Measurements from ENCODE around the gene INCENP. TPM values are rescaled to one million over a fixed set of nuclear protein-coding genes. Genes with fewer than 3 reads are reported as not detected.

INCENP gene
- total RNA-seq, 4 donors from 2014 or later, result 7.7 to 28.8 (median 13.0) TPM

- H3K4me1 ChIP-seq, result peaks cover 0 to 5% (median 0%) of the 10 kb centered on the region in 4 donors
- H3K4me3 ChIP-seq, result no peak overlapping the region
- H3K9me3 ChIP-seq, result no peaks in the 10 kb centered on the region
- H3K27me3 ChIP-seq, result no peaks in the 10 kb centered on the region
- peaks cover 4 to 94% (median 4%) of the 10 kb centered on the region in 3 donors for H3K36me3 ChIP-seq
- 82 to 90% methylated on average over 22 of the region's 22 CpGs for WGBS, 2 donors
- no peak for DNase-seq (ENCODE audit: low spot score in 2 of 2)
- TF ChIP-seq EP300 (IDR thresholded peaks at IDR 0.05) (no peak), POLR2A (IDR thresholded peaks at IDR 0.05) (no peak), CTCF (IDR thresholded peaks at IDR 0.05) (no peak)
- H3K27ac ChIP-seq, result no peak overlapping the region
These were observed 17.6 kb downstream of the INCENP start for GRCh38 chr11:62141111-62142042.

DNA sequence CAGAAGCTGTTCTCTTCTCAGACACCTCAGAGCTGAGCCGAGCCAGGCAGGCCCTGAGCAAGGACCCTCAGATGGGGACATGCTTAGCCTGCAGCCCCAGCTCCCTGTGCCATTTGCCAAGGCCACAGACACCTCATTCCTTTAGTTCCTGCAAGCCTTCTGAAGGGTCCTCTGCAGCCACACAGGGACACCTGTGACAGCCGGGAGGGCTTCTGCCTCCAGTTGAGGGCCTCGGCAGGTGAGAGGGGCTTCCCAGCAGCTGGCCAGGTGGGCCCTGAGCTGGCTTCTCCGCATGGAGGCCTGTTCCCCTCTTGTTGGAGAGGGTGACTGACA, 18.2 kb downstream of the INCENP start:
- no peaks in the 10 kb centered on the region for H3K27me3 ChIP-seq
- H3K27ac ChIP-seq, result no peak overlapping the region
- no peaks in the 10 kb centered on the region for H3K9me3 ChIP-seq
- no peak for DNase-seq (ENCODE audit: low spot score in 2 of 2)
- 93% methylated on average over 2 to 4 of the region's 4 CpGs for WGBS, 2 donors
- H3K4me3 ChIP-seq, result no peak overlapping the region
- peaks cover 4 to 98% (median 4%) of the 10 kb centered on the region in 3 donors for H3K36me3 ChIP-seq
- H3K4me1 ChIP-seq, result peaks cover 0 to 5% (median 0%) of the 10 kb centered on the region in 4 donors
- TF ChIP-seq EP300 (IDR thresholded peaks at IDR 0.05), result no peak
- no peak for TF ChIP-seq POLR2A (IDR thresholded peaks at IDR 0.05)
- no peak for TF ChIP-seq CTCF (IDR thresholded peaks at IDR 0.05)

DNA sequence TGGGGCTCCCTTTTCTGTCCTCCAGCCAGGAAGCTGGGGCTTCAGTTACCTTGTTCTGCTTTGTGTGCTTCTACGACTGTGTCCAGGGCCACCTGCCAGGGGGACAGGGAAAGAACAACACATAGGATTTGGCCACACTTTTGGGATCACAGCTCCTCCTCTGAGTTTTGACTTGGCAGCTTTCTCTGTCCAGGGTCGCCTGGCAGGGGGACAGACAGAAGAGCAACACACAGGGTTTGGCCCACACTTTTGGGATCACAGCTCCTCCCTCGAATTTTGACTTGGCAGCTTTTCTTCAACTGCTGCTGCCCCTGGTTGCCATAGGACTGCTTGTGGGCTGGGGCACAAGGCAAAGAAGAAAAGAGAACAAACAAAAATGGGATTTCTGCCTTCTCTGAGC, 19.1 kb downstream of the INCENP start:
- DNase-seq (ENCODE audit: low spot score in 2 of 2), result no peak
- Histone ChIP-seq H3K36me3 (peaks cover 4 to 98% (median 4%) of the 10 kb centered on the region in 3 donors), H3K27ac (no peak overlapping the region), H3K27me3 (no peaks in the 10 kb centered on the region), H3K9me3 (no peaks in the 10 kb centered on the region), H3K4me3 (no peak overlapping the region), H3K4me1 (peaks cover 0 to 5% (median 0%) of the 10 kb centered on the region in 4 donors)
- WGBS, 2 donors, result 69 to 75% methylated on average over 3 of the region's 3 CpGs
- no peak for TF ChIP-seq CTCF (IDR thresholded peaks at IDR 0.05)
- TF ChIP-seq EP300 (IDR thresholded peaks at IDR 0.05), result no peak
- no peak for TF ChIP-seq POLR2A (IDR thresholded peaks at IDR 0.05)

GRCh38 chr11:62143727-62144126, 19.9 kb downstream of the INCENP start:
- Histone ChIP-seq H3K4me1 (peaks cover 0 to 5% (median 0%) of the 10 kb centered on the region in 4 donors), H3K9me3 (no peaks in the 10 kb centered on the region), H3K4me3 (no peak overlapping the region), H3K27ac (no peak overlapping the region), H3K27me3 (no peaks in the 10 kb centered on the region), H3K36me3 (peaks cover 4 to 98% (median 4%) of the 10 kb centered on the region in 3 donors)
- TF ChIP-seq POLR2A (IDR thresholded peaks at IDR 0.05) (no peak), EP300 (IDR thresholded peaks at IDR 0.05) (no peak), CTCF (IDR thresholded peaks at IDR 0.05) (no peak)
- peak in 1 of 2 donors; percentile 2 for DNase-seq (ENCODE audit: low spot score in 2 of 2)
- 76 to 100% methylated on average over 1 of the region's 1 CpG for WGBS, 2 donors

- Histone ChIP-seq H3K4me1 (peaks cover 0 to 5% (median 0%) of the 10 kb centered on the region in 4 donors), H3K4me3 (no peak overlapping the region), H3K27ac (no peak overlapping the region), H3K36me3 (peaks cover 4 to 98% (median 4%) of the 10 kb centered on the region in 3 donors), H3K9me3 (no peaks in the 10 kb centered on the region), H3K27me3 (no peaks in the 10 kb centered on the region)
- WGBS, 2 donors, result 96 to 97% methylated on average over 24 of the region's 24 CpGs
- DNase-seq (ENCODE audit: low spot score in 2 of 2), result peak in 1 of 2 donors; percentile 6
- TF ChIP-seq POLR2A (IDR thresholded peaks at IDR 0.05) (no peak), CTCF (IDR thresholded peaks at IDR 0.05) (no peak), EP300 (IDR thresholded peaks at IDR 0.05) (no peak)
These were observed 20.9 kb downstream of the INCENP start for GRCh38 chr11:62144641-62145255.
